ENCODE results near the gene GSN.

DNA sequence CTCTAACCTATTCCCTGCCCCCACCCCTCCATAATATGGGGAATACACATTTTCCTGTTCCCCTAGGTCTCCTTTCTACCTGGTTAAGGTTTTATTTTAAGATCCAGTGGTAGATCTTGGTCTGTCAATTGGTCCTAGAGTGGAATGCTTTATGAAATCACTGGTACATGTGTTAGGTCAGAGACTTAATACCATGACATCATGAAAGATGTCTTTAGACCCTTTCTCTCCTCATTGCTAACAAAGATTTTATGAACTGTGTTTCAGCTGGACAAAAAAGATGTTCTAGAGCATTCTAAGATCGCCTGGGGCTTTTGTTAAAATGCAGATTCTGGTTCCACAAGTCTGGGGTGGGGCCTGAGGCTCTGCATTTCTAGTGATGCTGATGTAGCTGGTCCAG, 9.1 kb downstream of the GSN start:
- TF ChIP-seq, protein P1, sequence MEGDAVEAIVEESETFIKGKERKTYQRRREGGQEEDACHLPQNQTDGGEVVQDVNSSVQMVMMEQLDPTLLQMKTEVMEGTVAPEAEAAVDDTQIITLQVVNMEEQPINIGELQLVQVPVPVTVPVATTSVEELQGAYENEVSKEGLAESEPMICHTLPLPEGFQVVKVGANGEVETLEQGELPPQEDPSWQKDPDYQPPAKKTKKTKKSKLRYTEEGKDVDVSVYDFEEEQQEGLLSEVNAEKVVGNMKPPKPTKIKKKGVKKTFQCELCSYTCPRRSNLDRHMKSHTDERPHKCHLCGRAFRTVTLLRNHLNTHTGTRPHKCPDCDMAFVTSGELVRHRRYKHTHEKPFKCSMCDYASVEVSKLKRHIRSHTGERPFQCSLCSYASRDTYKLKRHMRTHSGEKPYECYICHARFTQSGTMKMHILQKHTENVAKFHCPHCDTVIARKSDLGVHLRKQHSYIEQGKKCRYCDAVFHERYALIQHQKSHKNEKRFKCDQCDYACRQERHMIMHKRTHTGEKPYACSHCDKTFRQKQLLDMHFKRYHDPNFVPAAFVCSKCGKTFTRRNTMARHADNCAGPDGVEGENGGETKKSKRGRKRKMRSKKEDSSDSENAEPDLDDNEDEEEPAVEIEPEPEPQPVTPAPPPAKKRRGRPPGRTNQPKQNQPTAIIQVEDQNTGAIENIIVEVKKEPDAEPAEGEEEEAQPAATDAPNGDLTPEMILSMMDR (IDR thresholded peaks at IDR 0.05), result no peak
- no peak for TF ChIP-seq EZH2 (IDR thresholded peaks at IDR 0.05; ENCODE audit: borderline replicate concordance, insufficient read depth, low read depth, low read length, poor library complexity, severe bottlenecking)
